Stimulated activated CD4-positive, alpha-beta T cell treated with anti-CD3 and anti-CD28 coated beads, Interleukin-2, amount 100 ng/mL, for 4 hours (primary cell): ENCODE measurements around the gene CPEB4.

Experiments
- DNase-seq: peaks from one replicate; pipeline ENCODE4 v3.0.0-alpha.2; 2020; ENCODE audit warnings: low read depth

Gene CPEB4

DNA sequence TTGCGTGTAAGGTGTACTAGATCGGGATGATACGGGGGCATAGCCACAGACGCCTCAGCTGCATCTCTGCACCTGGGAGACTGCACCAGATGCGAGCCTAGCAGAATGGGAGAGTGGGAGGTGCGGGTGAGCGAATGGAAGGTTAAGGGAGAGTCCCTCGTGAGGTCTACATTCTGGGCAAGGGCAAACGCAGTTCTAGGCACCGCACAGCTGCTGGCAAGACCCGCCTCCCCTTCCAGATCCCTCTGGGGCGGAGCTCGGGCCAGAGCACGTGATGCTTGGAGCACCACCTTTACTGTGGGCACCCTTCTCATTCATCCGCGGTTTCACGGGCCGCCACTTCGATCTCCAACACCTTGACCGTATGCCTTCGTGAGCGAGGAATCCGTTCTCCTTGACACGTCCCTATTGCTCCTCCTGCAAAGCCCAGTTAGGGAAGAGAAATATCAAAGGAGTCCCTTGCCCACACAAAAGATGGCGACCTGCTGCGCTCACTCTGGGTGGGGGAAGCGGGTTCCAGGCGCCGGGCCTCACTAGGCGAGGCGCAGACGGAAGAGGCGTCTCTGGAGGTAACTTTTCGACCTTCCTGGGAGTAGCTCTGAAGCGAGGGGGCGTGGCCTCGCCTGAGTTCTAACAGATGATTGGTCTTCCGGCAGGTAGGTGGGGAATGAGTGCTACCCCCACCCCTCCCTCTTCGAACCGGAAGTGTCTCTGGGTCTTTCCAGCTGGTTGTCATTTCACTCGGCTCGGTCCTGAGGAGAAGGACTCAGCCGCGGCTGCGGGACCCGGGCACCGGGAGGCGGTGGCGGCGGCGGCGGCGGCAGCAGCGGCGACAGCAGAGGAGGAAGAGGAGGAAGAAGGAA lies at the start of gene CPEB4:
CPEB4 (plus strand) TSS at position 740 of the 863 bp plus-strand sequence. CDS start 1,385 bp downstream, outside the sequence.
- DNase-seq = peak; percentile 98

DNA sequence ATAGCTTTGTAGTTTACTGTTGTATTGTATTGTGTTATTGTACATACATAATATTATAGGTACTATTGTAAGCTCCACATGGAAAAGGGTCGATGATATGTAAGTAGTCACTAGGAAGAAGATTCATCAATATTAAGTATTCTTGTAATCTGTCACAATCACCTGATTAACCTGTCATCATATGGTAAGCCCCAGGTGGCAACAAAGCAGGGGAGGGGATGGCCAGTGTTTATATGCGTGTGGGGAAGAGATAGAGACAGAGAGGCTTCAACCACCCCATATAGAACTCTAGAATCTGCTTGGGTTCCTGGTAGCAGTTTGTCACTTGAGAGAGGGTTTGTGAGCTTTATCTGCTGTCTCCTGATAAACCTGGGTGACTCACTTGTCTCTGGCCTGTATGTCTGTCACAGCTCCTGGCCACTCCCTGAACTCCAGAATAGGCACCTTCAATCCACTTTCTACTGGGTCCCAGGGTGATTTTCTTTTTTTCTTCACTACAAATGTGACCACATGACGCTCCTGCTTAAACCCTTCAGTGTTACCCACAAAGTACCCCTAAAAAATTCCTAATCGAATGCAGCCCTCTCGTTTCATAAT lies 48.9 kb upstream of the CPEB4 start:
- no peak for DNase-seq

DNA sequence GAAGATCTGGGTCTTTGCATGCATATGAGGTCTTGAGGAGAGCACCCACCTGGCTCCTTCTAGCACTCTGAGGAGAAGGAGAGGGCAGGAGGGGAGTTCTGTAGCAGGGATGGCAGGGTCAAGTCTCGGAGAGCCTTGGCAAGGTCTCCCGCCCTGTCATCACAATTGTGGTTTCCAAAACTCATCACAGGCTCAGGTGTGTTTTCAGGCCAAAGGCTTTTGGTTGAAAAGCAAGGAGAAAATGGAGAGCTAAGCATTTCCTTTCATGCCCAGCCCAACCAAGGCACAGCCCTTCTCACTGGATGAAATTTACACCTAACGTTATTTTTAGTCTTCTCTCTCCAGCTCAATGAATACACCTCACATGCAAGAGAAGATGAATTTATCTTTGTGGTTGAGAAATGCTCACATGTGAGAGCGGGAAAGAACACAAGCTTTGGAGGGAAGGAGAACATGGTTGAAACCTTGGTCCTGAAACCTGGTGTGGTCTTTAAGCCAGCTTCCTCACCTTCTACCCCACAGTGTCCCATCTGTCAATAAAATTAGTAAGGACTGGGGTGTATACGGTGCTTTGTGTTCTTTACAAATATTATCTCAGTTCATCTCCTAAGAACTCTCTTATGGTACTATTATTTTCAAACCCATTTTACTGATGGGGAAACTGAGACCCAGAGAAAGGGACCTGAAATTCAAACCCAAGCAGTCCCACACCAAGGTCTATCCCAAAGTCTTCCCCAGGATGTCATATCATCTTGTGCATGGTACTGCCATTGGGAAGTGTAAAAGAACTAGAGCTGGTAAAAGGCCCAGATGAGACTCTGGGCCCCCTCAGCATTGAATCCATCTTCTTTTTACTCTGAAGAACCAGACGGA lies 47.8 kb upstream of the CPEB4 start:
- no peak for DNase-seq

DNA sequence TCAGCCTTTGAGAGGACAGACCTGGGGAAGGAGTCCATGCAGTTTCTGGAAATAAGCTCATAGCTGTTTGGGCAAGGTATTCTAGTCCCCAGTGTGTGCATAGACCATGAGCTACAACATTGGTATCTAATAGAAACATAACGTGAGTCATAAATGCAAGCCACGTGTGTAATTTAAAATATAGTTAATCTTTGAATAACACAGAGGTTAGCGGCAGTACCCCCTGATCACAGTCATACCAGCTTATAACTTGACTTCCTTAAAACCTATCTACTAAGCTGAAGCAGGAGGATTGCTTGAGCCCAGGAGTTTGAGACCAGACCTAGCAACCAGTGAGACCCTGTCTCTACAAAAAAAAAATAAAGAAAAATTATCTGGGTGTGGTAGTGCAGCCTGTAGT lies 46.4 kb upstream of the CPEB4 start:
- DNase-seq = no peak

DNA sequence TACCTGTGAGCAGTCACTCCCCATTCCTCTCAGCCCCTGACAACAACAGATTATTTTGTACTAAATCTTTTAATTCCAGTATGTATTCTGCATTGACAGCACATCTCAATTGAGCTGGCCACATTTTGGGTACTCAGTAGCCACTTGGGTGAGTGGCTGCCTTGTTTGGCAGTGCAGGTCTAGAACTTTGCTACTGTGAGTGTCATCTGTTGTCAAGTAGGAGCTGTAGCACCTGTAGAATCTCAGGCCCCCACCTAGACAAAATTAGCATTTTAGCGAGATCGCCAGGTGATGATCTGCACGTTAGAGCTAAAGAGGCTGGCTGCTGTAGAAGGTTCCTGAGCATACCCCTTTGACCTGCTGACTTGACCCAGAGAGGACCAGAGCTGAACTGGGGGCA lies 44.4 kb upstream of the CPEB4 start:
- no peak for DNase-seq

DNA sequence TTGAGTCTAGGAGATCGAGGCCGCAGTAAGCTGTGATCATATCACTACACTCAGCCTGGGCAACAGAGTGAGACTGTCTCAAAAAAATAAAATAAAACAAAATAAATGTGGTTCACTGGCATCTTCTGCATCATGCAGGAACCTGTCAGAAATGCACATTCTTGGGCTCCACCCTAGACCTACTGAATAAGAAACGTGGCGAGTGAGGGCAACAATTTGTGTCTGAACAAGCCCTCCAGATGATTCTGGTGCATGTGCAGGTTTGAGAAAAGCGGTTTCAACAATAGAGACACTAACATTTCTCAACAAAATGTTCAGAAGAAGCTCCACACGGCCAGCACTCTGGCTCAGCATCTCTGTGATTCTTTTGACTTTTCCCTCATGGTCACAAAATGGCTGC lies 42.8 kb upstream of the CPEB4 start:
- no peak for DNase-seq

DNA sequence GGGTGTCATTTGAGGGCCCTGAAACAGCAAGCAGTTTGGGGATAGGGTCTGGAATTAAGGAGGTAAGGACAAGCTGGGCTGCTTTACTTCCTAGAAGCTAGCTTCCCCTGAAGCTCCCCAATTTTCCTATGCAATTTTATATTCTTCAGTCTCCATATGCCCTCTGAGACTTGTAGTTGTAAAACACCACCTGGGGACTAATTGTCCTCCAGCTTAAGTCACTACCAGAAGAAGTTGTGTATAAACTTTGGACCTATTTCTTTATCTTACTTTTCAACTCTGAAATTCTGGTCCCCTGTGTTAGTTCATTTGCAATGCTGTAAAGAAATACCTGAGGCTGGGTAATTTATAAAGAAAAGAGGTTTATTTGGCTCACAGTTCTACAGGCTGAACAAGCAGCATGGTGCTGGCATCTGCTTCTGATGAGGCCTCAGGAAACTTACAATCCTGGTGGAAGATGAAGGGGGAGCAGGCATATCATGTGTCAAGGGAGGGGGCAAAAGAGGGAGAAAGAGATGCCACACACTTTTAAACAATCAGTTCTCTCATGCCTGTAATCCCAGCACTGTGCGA lies 41.1 kb upstream of the CPEB4 start:
- no peak for DNase-seq

DNA sequence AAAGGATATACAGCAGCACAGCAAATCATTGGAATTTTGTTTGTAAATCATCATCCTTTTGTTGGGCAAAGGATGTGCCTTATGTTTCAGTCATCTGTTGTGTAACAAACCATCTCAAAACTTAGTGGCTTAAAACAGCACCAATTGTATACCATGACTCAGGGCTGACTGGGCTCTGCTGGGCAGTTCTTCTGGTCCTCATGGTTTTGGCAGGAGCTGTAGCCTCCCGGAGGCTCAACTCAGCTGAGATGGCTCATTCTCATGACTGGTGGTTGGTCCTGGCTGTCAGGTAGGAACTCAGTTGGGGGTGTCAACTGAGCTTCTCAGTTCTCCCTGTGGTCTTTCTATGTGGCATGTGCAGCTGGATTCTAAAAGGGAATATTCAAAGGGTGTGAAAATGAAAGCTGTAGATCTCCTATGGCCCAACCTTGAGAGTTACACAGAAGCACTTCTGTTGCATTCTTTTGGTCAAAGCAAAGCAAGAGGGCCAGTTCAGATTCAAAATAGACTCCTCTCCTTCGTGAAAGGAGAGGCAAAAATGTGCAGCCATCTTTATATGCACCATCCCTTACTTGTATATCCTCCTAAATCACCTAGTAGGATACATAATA lies 39.1 kb upstream of the CPEB4 start:
- DNase-seq = no peak

DNA sequence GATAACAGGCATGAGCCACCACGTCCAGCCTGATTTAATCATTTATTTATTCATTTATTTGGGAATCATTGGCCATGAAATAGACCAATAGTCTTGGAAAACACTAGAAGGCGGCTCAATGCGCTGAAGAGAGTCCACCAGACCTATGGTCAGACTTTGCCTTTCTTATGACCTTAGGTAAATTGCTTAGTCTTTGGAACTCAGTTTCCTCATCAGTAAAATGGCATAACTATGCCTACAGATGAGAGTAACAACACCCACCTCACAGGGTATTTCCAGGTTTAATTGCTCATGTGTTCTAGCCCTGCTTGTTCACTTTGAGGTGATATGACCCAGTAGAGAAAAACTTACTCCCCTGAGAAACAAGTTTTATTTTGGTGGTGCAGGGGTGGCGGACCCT lies 38.2 kb upstream of the CPEB4 start:
- no peak for DNase-seq

DNA sequence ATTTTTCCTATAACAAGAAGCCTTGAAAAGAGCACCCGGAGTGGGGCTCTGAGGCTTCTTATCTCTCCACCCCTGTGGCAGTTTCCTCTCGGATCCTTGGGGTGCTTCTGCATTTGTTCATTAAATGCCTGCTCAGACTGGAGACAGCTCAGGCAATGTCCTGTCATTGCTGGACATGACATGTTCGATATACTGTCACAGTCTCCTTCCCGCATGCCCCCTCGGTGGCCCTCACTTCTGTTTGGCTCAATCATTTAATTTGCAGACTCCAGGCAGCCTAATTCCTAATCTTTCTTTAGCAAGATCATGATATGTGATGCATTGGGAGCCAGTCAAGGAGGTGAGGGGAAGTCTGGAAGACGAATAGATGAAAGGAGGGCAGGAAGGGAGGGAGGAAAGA lies 37.5 kb upstream of the CPEB4 start:
- no peak for DNase-seq

DNA sequence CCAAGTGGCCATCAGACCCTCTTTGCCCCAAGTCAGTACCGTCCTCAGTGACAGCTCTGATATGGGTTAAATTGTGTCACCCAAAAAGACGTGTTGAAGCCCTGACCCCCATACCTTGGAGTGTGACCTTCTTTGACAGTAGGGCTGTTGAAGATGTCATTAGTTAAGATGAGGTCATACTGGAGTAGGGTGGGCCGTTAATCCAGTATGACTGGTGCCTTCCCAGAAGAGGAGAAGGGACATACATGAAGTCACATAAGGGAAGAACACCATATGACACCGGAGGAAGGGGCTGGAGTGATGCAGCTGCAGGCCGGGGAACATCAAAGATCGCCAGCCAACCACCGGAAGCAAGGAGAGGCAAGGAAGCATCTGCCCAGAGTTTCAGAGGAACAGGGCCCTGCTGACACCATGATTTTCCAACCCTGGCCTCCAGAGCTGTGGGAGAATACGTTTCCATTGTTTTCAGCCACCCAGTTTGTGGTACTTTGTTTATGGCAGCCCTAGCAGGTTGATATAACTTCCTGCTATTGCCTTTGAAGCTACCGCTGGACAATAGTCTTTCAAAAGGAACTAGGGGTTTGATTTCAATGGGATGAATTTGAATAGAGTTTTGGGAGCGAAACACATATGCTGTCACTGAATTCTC lies 36.4 kb upstream of the CPEB4 start:
- DNase-seq = no peak

DNA sequence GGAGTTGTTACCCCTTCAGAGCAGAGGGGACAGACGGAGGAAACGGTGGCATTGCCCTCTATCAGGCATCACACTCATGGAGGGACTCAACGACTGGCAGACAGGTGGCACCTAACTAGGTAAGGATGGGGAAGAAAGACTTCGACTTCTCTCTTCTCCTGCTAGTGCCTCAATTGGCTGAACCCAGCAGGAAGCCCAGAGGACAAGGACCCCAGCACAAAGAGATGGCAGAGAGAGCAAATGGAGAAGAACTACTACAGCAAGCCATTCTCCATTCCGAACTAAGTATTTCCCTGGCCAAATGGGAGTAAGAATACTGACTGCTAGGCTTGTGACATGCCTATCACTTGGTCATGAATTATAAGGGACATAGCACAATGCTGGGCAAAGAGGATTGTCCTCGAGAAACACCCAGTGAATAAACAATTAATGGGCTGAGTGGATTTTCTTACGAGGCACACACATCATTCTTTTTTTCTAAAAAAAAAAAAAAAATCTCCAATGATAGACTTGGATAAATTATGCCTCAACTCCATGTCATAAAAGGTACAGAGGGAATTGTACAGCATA lies 35.3 kb upstream of the CPEB4 start:
- DNase-seq = no peak

DNA sequence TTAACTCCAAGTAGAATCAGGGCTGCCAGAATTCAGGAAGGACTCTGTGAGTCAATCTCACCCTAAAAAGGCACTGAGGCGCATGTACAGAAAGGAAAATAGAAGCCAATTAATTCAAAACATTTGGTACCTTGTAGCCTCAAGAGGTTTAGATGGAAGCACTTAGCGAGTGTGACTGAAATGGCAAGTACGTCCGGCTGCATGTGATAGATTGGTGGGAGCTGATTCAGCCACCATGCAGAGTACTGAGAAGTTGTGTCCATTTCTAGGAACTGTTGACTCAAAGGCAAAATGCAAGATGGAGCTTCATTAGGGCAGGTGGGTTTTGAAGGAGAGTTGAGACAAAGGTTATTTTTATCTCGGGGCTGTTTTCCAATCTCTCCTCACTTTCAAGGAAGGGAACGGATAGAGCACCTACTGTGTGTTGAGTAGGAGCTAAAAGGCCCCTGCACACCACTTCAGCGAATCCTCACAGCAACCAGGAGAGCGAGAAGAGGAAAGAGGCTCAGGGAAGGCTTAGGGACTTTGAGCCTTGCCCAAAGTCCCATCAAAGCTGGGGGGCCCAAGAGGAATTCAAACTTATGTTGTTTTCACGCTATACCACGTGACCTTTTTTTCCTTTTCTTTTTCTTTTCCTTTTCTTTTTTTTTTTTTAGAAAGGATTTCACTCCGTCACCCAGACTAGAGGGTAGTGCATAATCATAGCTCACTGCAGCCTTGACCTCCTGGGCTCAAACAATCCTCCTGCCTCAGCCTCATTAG lies 34.6 kb upstream of the CPEB4 start:
- no peak for DNase-seq

DNA sequence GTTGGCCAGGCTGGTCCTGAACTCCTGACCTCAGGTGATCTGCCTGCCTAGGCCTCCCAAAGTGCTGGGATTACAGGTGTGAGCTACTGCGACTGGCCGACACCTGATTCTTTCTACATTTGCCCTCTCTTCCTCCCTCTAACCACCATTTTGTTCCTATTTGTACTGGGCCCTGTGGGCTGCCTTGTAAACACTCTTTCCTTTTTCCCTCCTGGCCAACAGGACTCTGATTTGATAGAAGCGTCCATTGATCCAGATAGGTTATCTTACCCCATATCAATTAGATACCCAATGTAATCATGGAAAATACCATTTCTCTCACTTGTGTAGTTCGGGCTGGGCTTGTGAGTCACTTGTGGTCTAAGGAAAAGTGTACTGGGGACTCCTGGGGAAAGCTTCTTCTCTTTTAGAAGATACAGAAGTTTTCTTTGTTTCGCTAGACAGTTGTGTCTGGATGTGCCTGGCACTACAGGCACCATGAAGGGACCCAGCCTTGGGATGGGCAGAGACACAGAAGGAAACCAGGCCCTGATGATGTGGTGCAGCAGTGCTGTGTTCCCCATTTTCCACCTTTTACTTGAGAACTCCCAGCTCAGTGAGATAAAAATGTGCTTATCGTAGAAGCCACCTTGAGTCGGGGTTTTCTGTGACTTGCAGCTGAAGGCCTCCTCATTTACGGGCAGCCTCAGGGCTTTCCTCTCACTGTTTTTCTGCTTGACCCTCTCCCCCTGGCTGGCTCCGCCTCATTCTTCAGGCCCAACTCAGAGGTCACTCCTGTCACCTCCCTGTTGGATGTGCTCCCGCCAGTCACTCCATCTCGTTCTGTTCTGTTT lies 32.8 kb upstream of the CPEB4 start:
- no peak for DNase-seq

DNA sequence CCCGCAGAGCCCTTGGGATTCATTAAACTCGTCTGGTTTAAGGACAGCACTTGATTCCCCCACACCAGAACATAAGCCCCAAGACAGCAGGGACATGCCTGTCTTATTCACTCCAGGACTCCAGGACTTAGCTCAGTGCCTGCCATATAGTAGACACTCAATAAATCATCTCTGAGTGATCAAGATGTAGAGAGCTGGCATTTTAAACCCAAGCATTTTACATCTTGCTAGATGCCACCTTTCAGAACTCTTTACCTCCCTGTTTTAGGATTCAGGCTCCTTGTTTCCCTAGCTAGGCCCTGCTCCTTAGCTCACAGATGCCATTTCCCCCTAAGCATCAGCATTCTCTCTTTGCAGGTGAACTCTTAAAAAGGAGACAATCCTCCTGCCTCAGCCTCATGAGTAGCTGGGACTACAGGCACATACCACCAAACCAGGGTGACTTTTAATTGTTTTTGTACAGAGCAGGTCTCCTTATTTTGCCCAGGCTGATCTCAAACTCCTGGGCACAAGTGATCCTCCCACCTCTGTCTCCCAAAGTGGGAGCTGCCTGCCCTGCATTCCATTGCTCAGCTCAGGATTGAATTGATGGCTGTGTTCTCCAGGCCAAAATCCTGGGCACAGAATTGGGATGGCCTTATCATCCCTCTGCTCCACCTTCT lies 32.0 kb upstream of the CPEB4 start:
- no peak for DNase-seq

DNA sequence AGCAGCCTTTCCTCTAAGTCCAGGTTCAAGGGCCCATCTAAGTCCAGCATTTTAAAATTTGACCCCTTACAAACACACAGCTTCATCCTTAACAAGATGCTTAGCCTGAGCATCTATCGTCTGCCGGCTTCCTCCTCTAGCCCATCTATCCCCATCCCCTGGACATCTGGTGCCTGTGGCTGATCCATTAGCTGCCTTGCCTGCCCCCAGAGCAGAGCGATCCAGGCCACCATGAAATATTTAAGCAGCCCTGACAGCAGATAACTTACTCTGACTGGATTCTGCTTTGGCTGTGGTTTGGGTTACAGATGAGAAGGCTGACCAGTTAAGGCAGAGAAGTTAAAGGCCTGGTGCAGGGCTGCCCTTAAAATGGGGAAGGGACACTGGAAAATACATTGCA lies 30.9 kb upstream of the CPEB4 start:
- no peak for DNase-seq

DNA sequence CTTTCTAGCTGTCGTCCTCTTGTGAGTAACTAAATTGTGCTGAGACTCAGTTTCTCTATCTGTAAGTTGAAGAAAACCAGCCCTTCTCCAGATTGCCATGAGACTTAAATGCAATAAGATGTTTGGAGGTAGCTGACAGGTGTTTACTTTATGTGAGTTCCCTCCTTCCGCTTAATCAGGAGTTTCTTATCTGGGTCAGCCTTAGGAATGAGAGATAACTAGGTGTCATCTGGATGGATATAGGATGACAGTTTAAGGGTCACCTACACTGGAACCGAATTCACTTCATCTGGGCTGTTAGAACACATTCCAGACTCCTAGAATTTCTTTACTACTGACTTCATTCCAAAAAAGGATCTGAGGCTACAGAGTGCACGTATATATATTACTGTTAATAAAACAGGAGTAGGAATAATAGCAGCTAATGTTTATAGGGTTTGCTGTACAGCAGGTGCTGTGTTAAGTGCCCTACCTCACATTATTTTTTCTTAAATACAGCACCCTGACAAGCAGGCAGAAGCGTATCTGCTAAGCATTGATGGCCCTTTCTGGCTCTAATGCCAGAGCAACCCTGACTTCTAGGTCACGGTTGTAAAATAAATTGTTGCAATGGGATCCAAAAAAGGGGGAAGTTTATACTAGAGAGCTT lies 30.0 kb upstream of the CPEB4 start:
- no peak for DNase-seq

DNA sequence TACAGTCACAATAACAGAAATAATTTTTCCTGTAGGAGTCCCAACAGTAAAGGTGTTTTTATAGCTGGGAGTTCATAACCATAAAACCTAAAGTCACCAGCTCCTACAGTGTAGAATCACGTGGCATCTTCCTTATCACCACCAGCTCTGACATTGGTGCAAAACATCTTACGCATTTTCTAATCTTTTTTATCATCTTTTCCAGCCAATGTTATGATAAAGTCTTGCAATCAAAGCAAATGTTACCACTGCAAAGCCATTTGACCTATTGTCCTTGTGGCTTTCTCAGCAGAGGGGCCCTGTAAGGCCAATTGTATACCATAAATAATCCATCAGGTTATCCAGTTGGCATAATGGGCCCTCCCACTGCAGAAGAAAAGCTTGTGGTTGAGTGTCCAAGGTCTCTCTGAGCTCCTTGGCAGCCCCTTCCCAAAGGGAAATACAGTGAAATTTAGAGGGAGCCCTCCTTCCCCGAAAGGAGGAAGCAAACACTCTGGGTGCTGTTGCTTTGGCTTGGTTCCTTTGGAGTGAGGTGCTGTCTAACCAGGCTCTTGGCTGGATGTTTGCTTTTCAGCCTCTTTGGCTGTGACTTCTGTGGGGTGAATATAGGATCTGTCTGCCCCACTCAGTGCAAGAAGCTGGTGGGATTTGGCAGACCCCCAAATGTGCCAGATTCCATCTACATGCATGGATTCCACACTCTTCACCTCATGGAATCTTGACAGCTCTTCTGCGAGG lies 29.3 kb upstream of the CPEB4 start:
- DNase-seq = no peak
